ENCODE measurements around the gene ZNF844. TPM values are rescaled to one million over a fixed set of nuclear protein-coding genes. Genes with fewer than 3 reads are reported as not detected.

The ZNF844 gene
- total RNA-seq, result 1.1 and 2.8 TPM in 2 replicates

GRCh38 chr19:12064590-12065538 is at the start of gene ZNF844:
Gene ZNF844, plus strand, starts transcription at chr19:12064731. Its CDS starts 143 bp downstream, at chr19:12064874.

GRCh38 chr19:12035220-12036172 is 29.0 kb upstream of the ZNF844 start, which contains the start of gene ZNF433:
Gene ZNF433, minus strand, starts transcription at chr19:12035679. Its CDS starts 140 bp downstream, at chr19:12035539.

GRCh38 chr19:12052497-12053169 is 11.9 kb upstream of the ZNF844 start, which contains the start of gene ZNF878:
Gene ZNF878, minus strand, starts transcription at chr19:12052961. Its CDS starts 160 bp downstream, at chr19:12052801.

Other genes starting within 250 kb of the ZNF844 start
- gene ZNF439, start 216.0 kb upstream of the ZNF844 start, total RNA-seq, result 0.27 and 2.6 TPM in 2 replicates
- 1.3 and 4.0 TPM in 2 replicates for gene ZNF69, start 176.9 kb upstream of the ZNF844 start, total RNA-seq
- gene ZNF700, start 139.6 kb upstream of the ZNF844 start, total RNA-seq, result 5.7 and 6.7 TPM in 2 replicates
- 0.36 and 0.75 TPM in 2 replicates for gene ZNF763, start 99.7 kb upstream of the ZNF844 start, total RNA-seq
- gene ZNF433, start 29.1 kb upstream of the ZNF844 start, total RNA-seq, result 1.7 and 2.8 TPM in 2 replicates
- 0.18 and 0.19 TPM in 2 replicates for gene ZNF878, start 11.8 kb upstream of the ZNF844 start, total RNA-seq
- 2.4 and 3.5 TPM in 2 replicates for gene ZNF20, start 75.6 kb downstream of the ZNF844 start, total RNA-seq
- 10.4 and 10.5 TPM in 2 replicates for gene ZNF625, start 92.0 kb downstream of the ZNF844 start, total RNA-seq
- gene ZNF136, start 98.4 kb downstream of the ZNF844 start, total RNA-seq, result 5.1 and 8.8 TPM in 2 replicates
- 5.0 and 6.9 TPM in 2 replicates for gene ZNF44, start 230.2 kb downstream of the ZNF844 start, total RNA-seq